GM21526 (cell line): ENCODE results near the gene PDE1A.
"Not testable (repeated sequence)": the region's sequence is repeated elsewhere in the genome, so short reads cannot be mapped to it uniquely, and the experiment has no call there.

ENCODE experiments used
- ATAC-seq: cut with Tn5 transposase; IDR thresholded peaks from one replicate; pipeline ENCODE4 v1.9.1; 2021; ENCODE audit warnings: moderate library complexity; ENCODE audit not compliant: unreplicated experiment, low FRiP score

Gene PDE1A

GRCh38 chr2:182291296-182291695 lies 135.5 kb downstream of the PDE1A start:
- ATAC-seq = no peak

- ATAC-seq = no peak
Observed at GRCh38 chr2:182283512-182283911, 143.3 kb downstream of the PDE1A start.

GRCh38 chr2:182281276-182281675 lies 145.6 kb downstream of the PDE1A start:
- ATAC-seq = no peak

- ATAC-seq = no peak
Observed at GRCh38 chr2:182280118-182280517, 146.7 kb downstream of the PDE1A start.

- ATAC-seq = not testable (repeated sequence)
Observed at GRCh38 chr2:182276662-182277061, 150.2 kb downstream of the PDE1A start.

GRCh38 chr2:182267971-182268370 lies 158.9 kb downstream of the PDE1A start:
- ATAC-seq = no peak

- no peak for ATAC-seq
Observed at GRCh38 chr2:182266909-182267308, 159.9 kb downstream of the PDE1A start.

GRCh38 chr2:182265718-182266117 lies 161.1 kb downstream of the PDE1A start:
- ATAC-seq = no peak

- ATAC-seq = no peak
Observed at GRCh38 chr2:182261860-182262387, 164.9 kb downstream of the PDE1A start.

GRCh38 chr2:182259629-182260150 lies 167.1 kb downstream of the PDE1A start:
- no peak for ATAC-seq

- ATAC-seq = no peak
Observed at GRCh38 chr2:182252534-182252933, 174.3 kb downstream of the PDE1A start.

- no peak for ATAC-seq
Observed at GRCh38 chr2:182248898-182249297, 177.9 kb downstream of the PDE1A start.

- ATAC-seq = no peak
Observed at GRCh38 chr2:182248362-182248761, 178.5 kb downstream of the PDE1A start.

- ATAC-seq = no peak
Observed at GRCh38 chr2:182247831-182248230, 179.0 kb downstream of the PDE1A start.

- ATAC-seq = no peak
Observed at GRCh38 chr2:182245963-182246362, 180.9 kb downstream of the PDE1A start.

- ATAC-seq = no peak
Observed at GRCh38 chr2:182242609-182243008, 184.2 kb downstream of the PDE1A start.

GRCh38 chr2:182241936-182242335 lies 184.9 kb downstream of the PDE1A start:
- no peak for ATAC-seq

GRCh38 chr2:182240862-182241371 lies 185.9 kb downstream of the PDE1A start:
- ATAC-seq = peak; percentile 100

- ATAC-seq = no peak
Observed at GRCh38 chr2:182230561-182230960, 196.3 kb downstream of the PDE1A start.

GRCh38 chr2:182229297-182229696 lies 197.5 kb downstream of the PDE1A start:
- ATAC-seq = no peak

- no peak for ATAC-seq
Observed at GRCh38 chr2:182228741-182229140, 198.1 kb downstream of the PDE1A start.

- ATAC-seq = no peak
Observed at GRCh38 chr2:182228073-182228473, 198.8 kb downstream of the PDE1A start.

GRCh38 chr2:182226807-182227206 lies 200.0 kb downstream of the PDE1A start:
- ATAC-seq = no peak
